ENCODE measurements around the gene CASP8AP2.

GRCh38 chr6:89793586-89793985 is 36.1 kb upstream of the CASP8AP2 start:
- TF ChIP-seq CTCF (IDR thresholded peaks at IDR 0.05; ENCODE audit: low read length) = no peak
- TF ChIP-seq EZH2 (IDR thresholded peaks at IDR 0.05; ENCODE audit: borderline replicate concordance, low read length) = no peak

Data from OCI-LY1 (cell line).